ENCODE results near the gene DLG2.

DLG2 gene

GRCh38 chr11:84145616-84146185, 1481.4 kb downstream of the DLG2 start:
- no peak for TF ChIP-seq CTCF (IDR thresholded peaks at IDR 0.05; ENCODE audit: borderline replicate concordance, control extremely low read depth, extremely low read depth, insufficient read depth, missing control alignments)
- no peak for DNase-seq (ENCODE audit: low spot score)
- in situ Hi-C loops (cut with MboI; ENCODE audit: low sequenced_read_pairs, unreplicated experiment), result no loop called here

GRCh38 chr11:84144531-84144930, 1482.6 kb downstream of the DLG2 start:
- DNase-seq (ENCODE audit: low spot score), result no peak
- in situ Hi-C loops (cut with MboI; ENCODE audit: low sequenced_read_pairs, unreplicated experiment), result no loop called here
- no peak for TF ChIP-seq CTCF (IDR thresholded peaks at IDR 0.05; ENCODE audit: borderline replicate concordance, control extremely low read depth, extremely low read depth, insufficient read depth, missing control alignments)

- no peak for DNase-seq (ENCODE audit: low spot score)
- in situ Hi-C loops (cut with MboI; ENCODE audit: low sequenced_read_pairs, unreplicated experiment), result no loop called here
- no peak for TF ChIP-seq CTCF (IDR thresholded peaks at IDR 0.05; ENCODE audit: borderline replicate concordance, control extremely low read depth, extremely low read depth, insufficient read depth, missing control alignments)
These were observed 1484.7 kb downstream of the DLG2 start for GRCh38 chr11:84142411-84142810.

GRCh38 chr11:84140386-84141169, 1486.6 kb downstream of the DLG2 start:
- no peak for DNase-seq (ENCODE audit: low spot score)
- TF ChIP-seq CTCF (IDR thresholded peaks at IDR 0.05; ENCODE audit: borderline replicate concordance, control extremely low read depth, extremely low read depth, insufficient read depth, missing control alignments), result no peak
- in situ Hi-C loops (cut with MboI; ENCODE audit: low sequenced_read_pairs, unreplicated experiment), result no loop called here

- in situ Hi-C loops (cut with MboI; ENCODE audit: low sequenced_read_pairs, unreplicated experiment), result no loop called here
- no peak for TF ChIP-seq CTCF (IDR thresholded peaks at IDR 0.05; ENCODE audit: borderline replicate concordance, control extremely low read depth, extremely low read depth, insufficient read depth, missing control alignments)
- no peak for DNase-seq (ENCODE audit: low spot score)
These were observed 1489.2 kb downstream of the DLG2 start for GRCh38 chr11:84137960-84138359.

- TF ChIP-seq CTCF (IDR thresholded peaks at IDR 0.05; ENCODE audit: borderline replicate concordance, control extremely low read depth, extremely low read depth, insufficient read depth, missing control alignments), result no peak
- in situ Hi-C loops (cut with MboI; ENCODE audit: low sequenced_read_pairs, unreplicated experiment), result no loop called here
- DNase-seq (ENCODE audit: low spot score), result no peak
These were observed 1489.6 kb downstream of the DLG2 start for GRCh38 chr11:84137505-84137904.
